BLaER1 (cell line): ENCODE data around the gene TMCO4.

Experiments
- H3K27ac ChIP-seq: shearing (Covaris generic); formaldehyde crosslinking; 2 replicates; pipeline ENCODE4 v1.8.1; 2022
- H3K27me3 ChIP-seq: shearing (Covaris generic); formaldehyde crosslinking; 2 replicates; pipeline ENCODE4 v1.8.1; 2022
- H3K36me3 ChIP-seq: shearing (Covaris generic); formaldehyde crosslinking; 2 replicates; pipeline ENCODE4 v1.8.1; 2022
- H3K4me1 ChIP-seq: shearing (Covaris generic); formaldehyde crosslinking; 2 replicates; pipeline ENCODE4 v1.8.1; 2022
- H3K4me2 ChIP-seq: shearing (Covaris generic); formaldehyde crosslinking; 2 replicates; pipeline ENCODE4 v1.8.1; 2022
- H3K4me3 ChIP-seq: shearing (Covaris generic); formaldehyde crosslinking; 2 replicates; pipeline ENCODE4 v1.8.1; 2022
- H3K9ac ChIP-seq: shearing (Covaris generic); formaldehyde crosslinking; 2 replicates; pipeline ENCODE4 v1.8.1; 2022
- H3K9me3 ChIP-seq: shearing (Covaris generic); formaldehyde crosslinking; 2 replicates; pipeline ENCODE4 v1.8.1; 2022
- H4K20me1 ChIP-seq: shearing (Covaris generic); formaldehyde crosslinking; 2 replicates; pipeline ENCODE4 v1.8.1; 2022
- Cebpa-rat ChIP-seq: shearing (Covaris generic); IDR thresholded peaks from 2 replicates; pipeline ENCODE4 v1.8.1; 2022

The TMCO4 gene

DNA sequence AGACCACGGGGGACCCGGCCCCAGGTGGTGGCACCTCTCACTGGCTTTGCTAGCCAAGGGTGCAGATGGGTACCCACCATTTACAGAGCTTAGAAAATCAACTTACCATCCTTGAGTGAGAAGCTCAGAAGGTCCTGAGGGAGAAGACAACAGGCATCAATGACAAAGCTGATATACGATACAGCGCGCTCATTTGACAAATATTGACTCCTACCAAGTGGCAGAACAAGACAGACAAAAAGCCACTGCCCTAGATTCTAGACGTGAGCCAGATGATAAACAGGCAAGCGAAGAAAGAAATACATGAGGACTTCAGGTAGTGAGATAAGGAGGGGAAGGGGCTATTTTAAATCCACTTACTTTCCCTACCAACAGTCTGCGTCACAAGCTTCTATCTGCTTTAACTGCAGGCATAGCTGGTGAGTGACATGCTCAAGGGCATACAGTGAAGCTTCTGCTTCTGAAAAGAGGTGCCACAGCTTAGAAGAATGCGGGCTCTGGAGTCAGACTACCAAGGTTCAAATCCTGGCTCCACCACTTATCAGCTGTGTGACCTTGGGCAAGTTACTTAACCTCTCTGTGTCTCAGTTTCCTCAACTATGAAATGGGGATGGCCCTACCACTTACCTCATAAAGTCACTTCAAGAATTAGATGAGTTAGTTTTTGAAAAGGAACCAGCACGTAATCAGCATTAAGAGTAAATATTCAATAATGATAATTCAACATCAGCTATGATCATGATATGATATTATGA lies 29.1 kb downstream of the TMCO4 start:
- Histone ChIP-seq H3K27ac (peak overlapping the region; percentile 84), H3K4me3 (no peak overlapping the region), H3K4me1 (peaks cover 89% of the 10 kb centered on the region), H3K36me3 (peaks cover 13% of the 10 kb centered on the region; the same call in 1 of the 2 replicates), H3K9ac (peak overlapping the region; percentile 45; the same call in 1 of the 2 replicates), H4K20me1 (no peaks in the 10 kb centered on the region), H3K9me3 (no peaks in the 10 kb centered on the region), H3K4me2 (peak overlapping the region; percentile 90), H3K27me3 (no peaks in the 10 kb centered on the region)
- TF ChIP-seq Cebpa-rat: no peak

DNA sequence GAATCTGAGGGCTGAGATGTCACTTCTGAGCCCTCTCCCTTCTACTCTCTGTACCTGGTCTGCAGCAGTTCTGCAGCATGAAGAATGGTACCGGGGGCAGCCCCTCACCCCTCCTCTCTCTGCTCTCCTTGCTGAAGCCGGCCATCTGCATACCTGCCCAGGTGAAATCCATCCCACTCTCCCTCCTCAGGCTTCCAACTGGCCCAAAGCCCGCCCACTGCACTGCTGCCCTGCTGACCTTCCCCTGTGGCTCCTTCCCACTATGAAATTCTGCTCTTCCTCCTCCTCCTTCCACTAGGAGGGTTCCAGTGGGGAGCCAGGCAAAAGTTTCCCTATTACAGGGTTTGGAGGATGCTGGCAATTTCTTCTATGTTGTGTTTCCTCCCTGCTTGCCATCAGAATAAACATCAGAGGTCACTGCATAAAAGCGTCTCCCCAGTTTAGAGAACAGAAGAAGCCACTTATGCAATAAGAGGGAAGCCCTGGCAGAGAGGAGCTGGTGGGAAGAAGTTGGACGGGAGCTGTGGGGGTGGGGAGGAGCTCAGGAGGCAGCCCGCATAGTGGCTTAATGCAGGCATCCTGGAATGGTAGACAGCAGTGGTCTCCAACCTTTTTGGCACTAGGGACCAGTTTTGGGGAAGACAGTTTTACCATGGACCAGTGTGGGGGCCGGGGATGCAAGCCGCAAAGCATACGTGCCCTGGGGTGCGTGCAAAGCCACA lies 30.3 kb downstream of the TMCO4 start:
- H3K9me3 ChIP-seq: no peaks in the 10 kb centered on the region
- H4K20me1 ChIP-seq: no peaks in the 10 kb centered on the region
- H3K4me2 ChIP-seq: peak overlapping the region; percentile 90
- peak overlapping the region; percentile 84 for H3K27ac ChIP-seq
- H3K27me3 ChIP-seq: no peaks in the 10 kb centered on the region
- TF ChIP-seq Cebpa-rat: no peak
- peaks cover 81% of the 10 kb centered on the region for H3K4me1 ChIP-seq
- peak overlapping the region; percentile 45; the same call in 1 of the 2 replicates for H3K9ac ChIP-seq
- peaks cover 16% of the 10 kb centered on the region; the same call in 1 of the 2 replicates for H3K36me3 ChIP-seq
- no peak overlapping the region for H3K4me3 ChIP-seq

DNA sequence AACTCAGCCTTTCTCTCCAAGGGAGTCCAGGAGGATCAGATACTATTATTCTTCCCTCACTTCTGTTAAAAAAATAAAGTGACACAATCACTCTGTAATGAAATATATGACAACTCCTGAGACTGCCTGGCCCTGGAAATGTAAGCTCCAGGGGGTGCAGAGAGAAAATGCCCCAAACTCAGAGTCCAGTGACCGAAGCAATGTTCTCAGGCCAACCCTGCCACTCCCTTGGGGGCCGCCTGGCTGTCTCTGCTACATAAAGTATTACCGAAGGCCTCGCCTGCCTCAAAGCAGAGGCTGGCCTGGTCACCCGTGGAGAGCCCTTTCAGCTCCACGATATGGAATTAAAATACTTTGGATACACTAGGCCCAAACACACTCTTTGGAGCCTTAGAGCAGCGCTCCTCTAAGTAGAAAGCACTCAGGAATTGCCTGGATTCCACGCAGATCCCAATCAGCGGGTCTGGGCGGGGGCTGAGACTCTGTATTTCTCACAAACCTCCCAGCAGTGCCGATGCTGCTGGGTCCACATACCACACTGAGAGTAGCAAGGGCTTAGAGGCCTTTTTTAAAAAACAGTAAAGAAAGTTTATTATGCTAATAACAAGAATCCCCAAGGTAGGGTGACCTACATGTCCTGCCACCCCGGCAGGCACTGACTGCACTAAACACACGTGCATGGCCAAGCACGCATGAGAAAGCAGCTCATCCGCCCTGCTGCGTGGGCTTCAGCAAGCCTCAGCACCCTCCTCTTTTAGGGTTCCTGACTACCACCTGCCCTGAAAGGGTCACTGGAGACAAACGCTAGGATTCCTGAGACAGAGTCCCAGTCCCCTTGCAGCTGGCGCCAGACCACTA lies 31.1 kb downstream of the TMCO4 start:
- TF ChIP-seq Cebpa-rat: no peak
- H3K4me2 ChIP-seq: peak overlapping the region; percentile 90
- no peak overlapping the region for H3K9ac ChIP-seq
- no peaks in the 10 kb centered on the region for H4K20me1 ChIP-seq
- H3K27ac ChIP-seq: peak overlapping the region; percentile 84
- peaks cover 73% of the 10 kb centered on the region for H3K4me1 ChIP-seq
- no peaks in the 10 kb centered on the region for H3K9me3 ChIP-seq
- peaks cover 11% of the 10 kb centered on the region; the same call in 1 of the 2 replicates for H3K36me3 ChIP-seq
- H3K4me3 ChIP-seq: no peak overlapping the region
- H3K27me3 ChIP-seq: no peaks in the 10 kb centered on the region

DNA sequence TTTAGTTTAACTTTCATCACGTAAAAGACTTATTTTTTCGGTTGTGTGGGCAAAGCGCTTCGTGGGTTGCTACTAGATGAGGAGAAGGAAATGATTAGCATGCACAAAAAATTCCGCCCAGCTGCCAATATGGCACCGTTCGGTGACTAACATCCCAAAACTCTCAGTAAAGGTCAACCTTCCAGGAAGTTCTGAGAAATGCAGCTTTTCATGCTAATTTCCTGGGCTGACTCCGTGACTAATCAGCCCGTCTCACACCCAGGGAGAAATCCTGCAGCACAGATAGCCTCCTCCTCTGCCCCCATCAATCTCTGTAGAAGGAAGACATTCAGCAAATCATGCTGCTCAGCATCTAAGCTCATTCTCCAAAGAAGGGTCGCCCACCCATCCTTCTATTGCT lies 34.1 kb downstream of the TMCO4 start:
- no peak overlapping the region for H3K4me2 ChIP-seq
- no peak overlapping the region for H3K27ac ChIP-seq
- no peaks in the 10 kb centered on the region for H4K20me1 ChIP-seq
- no peak overlapping the region for H3K9ac ChIP-seq
- no peak overlapping the region for H3K4me3 ChIP-seq
- no peak for TF ChIP-seq Cebpa-rat
- peaks cover 51% of the 10 kb centered on the region for H3K4me1 ChIP-seq
- peaks cover 11% of the 10 kb centered on the region; the same call in 1 of the 2 replicates for H3K36me3 ChIP-seq
- H3K9me3 ChIP-seq: no peaks in the 10 kb centered on the region
- no peaks in the 10 kb centered on the region for H3K27me3 ChIP-seq

DNA sequence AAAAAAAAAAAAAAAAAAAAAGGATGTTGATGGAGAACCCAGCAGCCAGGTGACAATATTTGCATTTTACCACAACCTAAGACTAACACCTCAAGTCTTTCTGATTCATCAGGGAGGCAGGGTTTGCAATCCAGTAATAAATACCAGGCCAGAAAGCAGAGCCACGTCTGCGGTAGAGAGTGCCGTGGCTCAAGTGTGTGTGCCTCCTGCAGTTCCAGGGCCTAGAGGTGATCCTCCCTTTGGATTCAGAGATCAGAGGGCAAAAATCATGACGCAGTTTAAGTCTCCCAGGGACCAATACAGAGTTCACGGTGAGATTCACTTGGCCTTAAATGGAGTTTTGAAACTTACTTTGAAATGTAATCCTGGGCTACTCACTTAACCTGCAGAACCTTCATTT lies 34.9 kb downstream of the TMCO4 start:
- TF ChIP-seq Cebpa-rat: no peak
- Histone ChIP-seq H3K27me3 (no peaks in the 10 kb centered on the region), H3K4me2 (no peak overlapping the region), H3K36me3 (peaks cover 11% of the 10 kb centered on the region; the same call in 1 of the 2 replicates), H3K27ac (no peak overlapping the region), H4K20me1 (no peaks in the 10 kb centered on the region), H3K9me3 (no peaks in the 10 kb centered on the region), H3K4me1 (peaks cover 45% of the 10 kb centered on the region), H3K9ac (no peak overlapping the region), H3K4me3 (no peak overlapping the region)

DNA sequence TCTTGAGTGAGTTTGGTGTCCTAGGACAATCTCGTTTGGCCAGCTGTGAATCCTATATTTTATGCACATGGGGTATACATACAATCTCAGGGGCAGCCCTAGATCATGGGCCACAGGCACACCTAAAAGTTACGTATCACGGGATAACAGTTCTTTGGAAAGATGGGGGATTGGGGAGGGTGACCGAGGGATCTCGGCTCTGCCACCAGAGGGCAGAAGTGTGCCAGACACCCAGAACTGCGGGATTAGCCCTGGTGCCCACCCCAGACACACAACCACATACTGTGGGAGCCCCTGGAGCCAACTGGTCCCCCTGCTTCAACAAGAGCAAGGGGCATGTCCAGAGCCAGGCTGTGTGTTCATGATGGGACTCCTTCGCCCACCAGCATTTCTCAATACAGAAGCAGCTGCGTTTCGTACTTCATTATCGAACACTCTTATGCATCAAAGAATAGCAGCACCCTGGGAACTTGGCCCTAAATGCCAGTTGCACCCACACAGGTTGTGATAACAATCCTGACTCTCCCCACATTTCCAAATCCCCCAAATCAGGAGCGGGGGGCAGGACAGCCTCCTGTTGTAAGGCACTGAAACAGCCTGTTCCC lies 37.4 kb downstream of the TMCO4 start:
- Histone ChIP-seq H3K9me3 (no peaks in the 10 kb centered on the region), H3K27ac (no peak overlapping the region), H3K4me3 (no peak overlapping the region), H3K4me2 (no peak overlapping the region), H3K4me1 (peaks cover 49% of the 10 kb centered on the region), H3K36me3 (peaks cover 11% of the 10 kb centered on the region; the same call in 1 of the 2 replicates), H3K27me3 (no peaks in the 10 kb centered on the region), H3K9ac (no peak overlapping the region), H4K20me1 (peaks cover 19% of the 10 kb centered on the region; the same call in 1 of the 2 replicates)
- no peak for TF ChIP-seq Cebpa-rat

DNA sequence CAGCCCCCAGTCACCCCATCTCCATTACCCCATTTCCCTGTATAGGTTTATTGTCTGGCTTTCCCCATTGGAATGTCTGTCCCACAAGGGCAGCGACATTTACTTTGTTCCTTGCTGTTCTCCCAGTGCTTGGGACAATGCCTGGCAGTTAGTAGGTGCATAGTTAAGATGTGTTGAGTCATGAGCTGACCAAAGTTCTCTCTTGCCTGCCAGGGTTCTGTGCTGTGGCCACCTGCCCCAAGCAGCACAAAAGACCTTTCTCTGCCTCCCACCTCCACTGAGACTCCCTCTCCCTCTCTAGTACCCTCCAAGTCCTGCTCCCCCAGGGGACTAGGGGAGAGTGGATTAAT lies 40.0 kb downstream of the TMCO4 start:
- Histone ChIP-seq H3K4me2 (peak overlapping the region; percentile 78), H3K9me3 (no peaks in the 10 kb centered on the region), H4K20me1 (peaks cover 19% of the 10 kb centered on the region; the same call in 1 of the 2 replicates), H3K27ac (no peak overlapping the region), H3K36me3 (peaks cover 12% of the 10 kb centered on the region), H3K27me3 (no peaks in the 10 kb centered on the region), H3K4me1 (peaks cover 56% of the 10 kb centered on the region), H3K9ac (no peak overlapping the region), H3K4me3 (no peak overlapping the region)
- no peak for TF ChIP-seq Cebpa-rat

DNA sequence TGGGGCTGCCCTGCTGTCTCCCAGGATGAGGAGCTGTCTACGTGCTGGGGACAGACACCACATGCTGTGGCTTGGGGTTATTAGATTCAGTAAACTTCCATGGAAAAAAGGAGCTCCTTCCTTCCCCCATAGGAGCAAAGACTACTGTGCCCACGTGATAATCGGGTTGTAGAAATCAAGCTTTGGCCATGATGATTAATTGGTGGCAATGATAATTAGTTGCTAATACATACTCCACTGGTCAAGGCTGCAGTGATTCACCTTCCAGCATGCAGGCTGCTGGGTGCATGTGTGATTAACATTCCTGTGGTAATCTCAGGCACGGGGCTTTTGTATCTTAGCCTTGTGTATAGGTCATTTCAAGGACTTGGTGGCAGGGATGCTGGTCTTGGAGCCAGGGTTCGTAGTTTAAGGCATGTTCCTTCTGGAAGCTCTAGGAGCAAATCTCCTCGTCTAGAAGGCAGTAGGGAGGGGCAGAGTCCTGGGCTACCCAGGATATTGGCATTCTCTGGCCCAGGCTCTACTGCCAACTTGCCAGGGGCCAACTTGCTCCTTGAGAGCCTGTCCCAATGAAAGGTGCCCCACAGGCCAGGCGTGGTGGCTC lies 41.4 kb downstream of the TMCO4 start:
- H3K27ac ChIP-seq: no peak overlapping the region
- H3K36me3 ChIP-seq: peaks cover 26% of the 10 kb centered on the region
- peak overlapping the region; percentile 78 for H3K4me2 ChIP-seq
- H4K20me1 ChIP-seq: peaks cover 19% of the 10 kb centered on the region; the same call in 1 of the 2 replicates
- no peak for TF ChIP-seq Cebpa-rat
- peaks cover 62% of the 10 kb centered on the region for H3K4me1 ChIP-seq
- H3K27me3 ChIP-seq: no peaks in the 10 kb centered on the region
- H3K4me3 ChIP-seq: no peak overlapping the region
- no peak overlapping the region for H3K9ac ChIP-seq
- no peaks in the 10 kb centered on the region for H3K9me3 ChIP-seq

DNA sequence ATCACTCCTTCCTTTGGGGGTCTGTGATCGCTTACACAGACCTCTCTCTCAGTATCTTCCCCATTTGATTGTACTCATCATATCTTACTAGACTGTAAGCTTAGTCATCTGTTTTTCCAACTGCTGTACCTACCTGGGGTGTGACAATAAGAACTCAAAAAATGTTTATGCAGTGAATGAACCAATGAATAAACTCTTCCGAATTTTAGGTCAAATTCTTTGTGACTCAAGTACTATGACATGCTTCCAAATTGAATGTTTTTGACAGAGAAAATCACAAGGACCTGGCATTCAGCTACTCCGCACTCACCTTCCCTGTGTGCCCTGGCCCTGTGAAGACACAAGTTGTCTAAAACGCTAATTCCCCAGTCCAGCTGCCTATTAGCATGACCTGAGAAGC lies 42.1 kb downstream of the TMCO4 start:
- Histone ChIP-seq H3K9ac (no peak overlapping the region), H3K4me3 (no peak overlapping the region), H3K36me3 (peaks cover 30% of the 10 kb centered on the region), H3K27ac (no peak overlapping the region), H3K4me1 (peaks cover 60% of the 10 kb centered on the region), H4K20me1 (peaks cover 19% of the 10 kb centered on the region; the same call in 1 of the 2 replicates), H3K4me2 (peak overlapping the region; percentile 78), H3K27me3 (no peaks in the 10 kb centered on the region), H3K9me3 (no peaks in the 10 kb centered on the region)
- no peak for TF ChIP-seq Cebpa-rat
